HG03066 (cell line): ENCODE results near the gene SINHCAF.

Experiments used
- ATAC-seq: cut with Tn5 transposase; IDR thresholded peaks from one replicate; pipeline ENCODE4 v1.9.1; 2021; ENCODE audit warnings: low read depth; ENCODE audit not compliant: unreplicated experiment

Gene SINHCAF

DNA sequence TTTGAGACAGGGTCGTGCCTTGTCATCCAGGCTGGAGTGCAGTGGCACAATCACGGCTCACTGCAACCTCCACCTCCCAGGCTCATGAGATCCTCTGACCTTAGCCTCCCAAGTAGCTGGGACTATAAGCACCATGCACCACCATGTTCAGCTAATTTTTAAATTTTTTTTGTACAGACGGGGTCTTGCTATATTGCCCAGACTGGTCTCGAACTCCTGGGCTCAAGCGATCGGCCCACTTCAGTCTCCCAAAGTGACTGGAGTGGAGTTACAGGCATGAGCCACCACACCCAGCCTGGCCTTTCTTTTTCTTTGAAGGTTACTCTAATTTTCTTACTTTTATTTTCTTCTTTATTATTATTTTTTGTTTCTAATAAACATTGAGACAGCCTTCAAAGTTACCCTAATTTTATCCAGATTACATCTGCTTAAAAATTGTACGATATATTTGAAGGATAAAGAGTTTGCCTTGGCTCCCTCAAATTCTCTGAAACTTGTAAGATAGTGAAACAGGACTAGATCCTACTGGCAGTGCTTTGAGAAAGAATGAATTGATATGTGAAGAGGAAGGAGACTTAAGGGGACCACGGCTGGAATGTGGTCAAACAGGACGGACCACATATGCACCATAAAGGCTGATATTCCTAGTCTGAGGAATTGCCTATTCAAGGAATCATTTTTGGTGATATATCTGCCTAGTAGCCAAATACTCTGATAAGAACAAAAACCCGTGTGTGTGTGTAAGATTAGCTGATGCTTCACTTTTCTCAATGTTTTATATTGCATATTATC is 14.1 kb upstream of the SINHCAF start:
- ATAC-seq = no peak

DNA sequence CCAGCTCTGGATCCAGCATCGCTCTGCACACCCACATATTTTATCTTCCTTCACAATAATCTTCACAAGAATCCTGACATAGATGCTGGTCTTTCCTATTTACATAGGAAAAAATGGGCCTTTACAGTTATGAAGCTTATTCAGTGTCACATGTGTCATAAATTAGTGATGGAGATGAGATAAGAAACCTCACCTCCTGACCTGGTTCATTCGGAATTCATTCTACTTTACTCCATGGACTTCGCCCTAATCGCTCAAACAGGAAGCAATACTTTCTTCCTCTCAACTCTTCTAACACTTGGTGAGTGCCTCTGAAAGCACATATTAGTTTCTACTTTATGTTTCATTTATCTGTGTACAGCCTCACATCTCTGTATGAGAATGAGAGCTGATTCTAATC is 12.0 kb upstream of the SINHCAF start:
- ATAC-seq = no peak

DNA sequence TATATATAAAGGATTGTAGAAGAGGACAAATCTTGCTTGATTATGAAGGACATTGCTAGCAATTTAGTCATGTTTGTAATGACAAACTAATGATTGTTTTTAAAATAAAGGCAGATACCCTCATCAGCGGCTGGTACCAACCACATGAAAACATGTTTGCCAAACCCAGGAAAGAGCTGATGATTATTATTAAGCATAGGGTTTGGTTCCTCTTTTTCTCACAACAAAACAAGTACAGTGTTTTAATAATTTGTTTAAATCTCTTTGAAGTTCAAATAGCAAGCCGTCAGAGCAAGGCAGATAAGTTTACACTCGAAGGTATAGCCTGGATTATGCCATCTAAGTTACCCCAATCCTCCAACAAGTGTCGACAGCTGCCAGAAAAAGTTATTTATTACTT is 5.3 kb upstream of the SINHCAF start:
- ATAC-seq = no peak

DNA sequence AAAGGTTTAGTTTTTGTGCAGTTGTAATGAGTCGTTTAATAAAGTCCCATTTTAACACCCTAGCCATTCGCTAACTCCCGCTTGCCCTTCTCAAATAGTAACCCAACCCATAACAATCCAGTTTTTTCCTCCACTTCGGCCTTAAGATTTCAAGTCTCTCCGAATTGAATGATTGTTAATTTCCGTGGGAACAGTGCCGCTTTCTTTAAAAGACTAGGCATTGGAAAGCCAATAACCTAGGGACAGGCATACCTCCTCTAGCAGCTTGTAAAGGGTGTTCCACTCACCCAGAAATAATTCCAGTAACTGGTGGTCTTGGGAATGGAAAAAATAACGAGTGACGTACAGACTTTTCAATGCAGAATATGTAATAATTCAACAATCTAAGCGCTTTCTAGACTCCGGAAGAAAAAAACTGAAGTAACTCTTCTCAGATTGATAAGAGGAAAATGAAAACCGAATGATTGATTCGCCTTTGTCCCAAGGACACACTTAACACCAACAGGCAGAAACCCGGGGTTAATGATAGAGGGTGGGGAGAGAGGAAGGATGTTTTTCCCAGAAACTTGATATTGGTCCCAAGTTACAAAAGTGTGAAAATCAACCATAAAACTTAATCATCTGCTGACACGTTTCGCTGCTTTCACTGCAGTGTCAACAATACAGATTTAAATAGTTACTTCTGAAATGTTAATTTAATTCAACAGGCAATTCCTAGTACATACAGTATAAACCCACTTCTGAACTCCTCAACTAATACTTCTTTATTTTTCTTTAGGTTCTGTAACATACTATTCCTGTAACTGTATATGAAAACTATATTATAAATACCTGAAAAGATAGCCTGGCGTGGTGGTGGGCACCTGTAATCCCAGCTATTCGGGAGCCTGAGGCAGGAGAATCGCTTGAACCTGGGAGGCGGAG is 1.0 kb upstream of the SINHCAF start:
- ATAC-seq = no peak

DNA sequence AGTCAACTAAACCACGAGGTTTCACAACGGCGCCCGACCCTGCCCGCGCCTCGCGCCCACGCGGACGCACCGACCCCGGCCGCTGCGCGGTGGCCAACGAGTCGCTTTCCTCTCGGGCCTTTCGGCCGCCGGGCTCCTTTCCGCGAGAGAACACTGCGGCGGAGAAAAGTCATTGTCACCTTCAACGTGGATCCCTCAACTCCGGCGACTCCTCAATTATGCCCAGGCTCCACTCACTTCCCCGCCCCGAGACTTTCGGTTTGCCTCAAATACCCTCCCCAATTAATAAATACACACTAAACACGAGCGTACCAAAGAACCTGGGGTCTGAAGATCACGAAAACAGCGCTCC is 450 bp downstream of the SINHCAF start:
- no peak for ATAC-seq

DNA sequence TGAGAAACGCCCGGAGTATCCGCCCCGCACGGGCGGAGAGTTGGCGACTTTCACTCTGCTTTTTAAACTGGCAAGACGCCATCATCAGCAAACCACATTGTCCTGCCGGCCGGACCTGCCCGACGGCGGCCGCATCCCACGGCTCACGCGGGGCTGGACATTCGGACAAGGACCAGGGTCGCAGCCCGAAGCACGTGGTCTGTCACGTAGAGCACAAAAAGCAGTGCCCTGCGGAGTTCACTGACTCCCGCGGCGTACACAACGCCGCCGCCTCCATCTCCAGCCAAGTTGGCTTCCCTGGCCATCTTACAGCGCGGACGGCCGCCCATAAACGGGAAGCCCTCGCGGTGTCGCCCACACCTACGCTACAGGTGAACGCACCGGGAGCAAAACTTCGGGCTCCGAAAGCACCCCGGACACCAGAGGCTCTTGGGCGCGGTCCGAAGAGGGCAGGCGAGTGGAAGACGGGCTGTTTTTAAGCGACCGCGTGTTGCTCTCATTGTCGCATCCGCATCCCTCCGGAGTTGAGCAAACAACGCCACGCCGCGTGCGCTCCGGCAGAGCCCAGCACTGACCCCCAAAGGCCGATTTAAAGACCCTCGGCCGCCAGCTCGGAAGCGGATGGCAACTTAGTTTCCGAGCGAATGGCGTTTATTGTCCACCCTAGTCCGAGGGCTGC is 966 bp downstream of the SINHCAF start:
- ATAC-seq = no peak

DNA sequence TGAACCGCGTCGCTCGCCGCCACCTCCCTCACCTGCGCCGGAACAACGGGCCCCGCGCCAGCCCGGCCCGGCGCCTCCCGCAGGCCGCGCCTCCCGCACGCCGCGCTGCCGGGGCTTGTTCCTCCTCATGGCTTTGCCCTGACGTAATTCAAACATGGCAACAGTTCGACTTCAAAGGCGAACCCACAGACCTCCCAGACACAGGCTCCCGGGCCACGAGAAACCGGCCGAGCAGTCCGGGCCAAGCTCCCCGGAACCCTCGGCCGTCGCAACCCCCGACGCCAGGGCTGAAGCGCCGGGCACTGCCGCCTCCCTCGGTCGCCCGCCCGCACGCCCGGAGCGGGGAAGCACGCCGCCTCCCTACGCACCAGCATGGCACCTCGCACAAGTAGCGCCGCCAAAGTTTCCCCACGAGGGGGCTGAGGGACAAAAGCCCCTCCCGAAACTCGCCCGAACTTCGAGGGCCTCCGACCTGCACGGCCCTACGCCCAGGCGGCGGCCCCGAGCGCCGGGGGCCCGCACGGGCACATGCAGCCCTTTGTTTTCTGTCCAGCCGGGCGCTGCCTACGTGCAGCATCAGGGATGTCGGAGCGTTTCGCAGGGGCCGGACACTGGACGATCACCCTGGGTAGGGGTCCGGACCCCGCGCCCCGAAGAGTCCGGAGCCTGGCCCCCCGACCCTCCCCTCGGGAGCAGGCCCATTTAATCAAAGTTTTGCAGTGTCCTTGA is 1.7 kb downstream of the SINHCAF start:
- no peak for ATAC-seq

DNA sequence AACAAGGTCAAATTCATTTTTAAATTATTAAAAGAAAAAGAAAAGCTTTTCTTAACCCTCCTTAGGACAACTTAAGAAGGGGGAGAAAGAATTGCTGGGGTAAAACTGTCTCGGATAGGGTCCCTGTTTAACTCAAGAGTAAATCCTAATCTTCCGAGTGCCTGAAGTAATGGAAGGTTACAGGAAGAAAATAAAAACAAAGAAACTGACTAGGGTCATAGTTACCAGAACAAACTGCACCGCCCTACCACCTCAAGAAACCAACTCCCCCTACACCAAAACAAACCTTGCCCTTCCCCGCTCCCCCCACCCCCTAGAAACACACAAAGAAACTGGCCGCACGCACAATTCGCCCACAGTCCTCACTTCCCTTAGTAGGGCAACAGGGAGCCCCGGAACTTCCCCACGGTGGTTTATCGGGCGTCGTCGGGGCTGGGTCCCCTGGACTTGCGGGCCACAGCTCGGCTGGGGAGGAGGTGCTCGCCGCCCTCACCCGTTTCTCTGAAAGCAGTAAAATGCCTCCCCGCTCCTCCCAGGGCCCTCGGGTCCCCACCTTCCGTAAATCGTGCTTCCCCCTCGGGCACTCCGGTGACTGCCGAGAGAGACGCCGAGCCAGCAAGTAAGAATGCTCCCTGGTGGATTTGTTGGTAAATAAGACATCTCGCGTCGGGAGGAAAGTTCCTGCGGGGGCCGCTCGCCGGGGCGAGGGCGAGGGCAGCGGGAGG is 2.4 kb downstream of the SINHCAF start:
- ATAC-seq = no peak

DNA sequence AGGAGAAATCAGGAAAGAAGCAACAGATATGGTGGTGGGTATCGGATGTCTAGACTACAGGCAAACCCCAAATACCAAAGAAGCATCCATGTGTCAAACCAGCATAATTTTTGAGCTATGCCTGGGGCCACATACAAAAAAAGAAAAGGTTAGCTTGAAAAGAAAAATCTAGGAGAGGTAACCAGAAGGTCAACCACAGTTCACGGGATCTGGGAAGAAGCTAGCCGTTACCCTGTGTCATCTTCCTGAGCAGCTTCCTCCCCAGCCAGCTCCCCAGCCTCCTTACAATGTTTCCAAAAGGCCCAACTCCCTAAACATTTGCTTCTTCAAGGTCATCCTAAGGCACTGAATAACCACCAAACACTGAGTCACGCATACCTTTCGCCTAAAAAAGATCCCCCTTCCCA is 3.1 kb downstream of the SINHCAF start:
- ATAC-seq = no peak

DNA sequence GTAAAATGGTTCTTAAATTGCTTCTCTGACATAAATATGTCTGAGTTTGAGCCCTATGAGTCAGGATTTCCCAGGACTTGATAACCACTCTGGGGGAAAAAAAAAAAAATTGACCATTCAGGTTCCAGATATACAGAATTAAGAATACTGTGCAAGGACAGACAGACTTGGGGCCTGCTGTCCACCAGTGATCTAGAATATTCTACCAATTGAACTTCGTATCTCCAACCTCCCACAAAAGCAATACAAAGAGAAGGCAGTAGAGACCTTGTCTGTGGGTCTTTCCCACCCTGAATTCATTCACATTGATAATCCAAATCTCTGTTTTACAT is 4.1 kb downstream of the SINHCAF start:
- ATAC-seq = no peak

DNA sequence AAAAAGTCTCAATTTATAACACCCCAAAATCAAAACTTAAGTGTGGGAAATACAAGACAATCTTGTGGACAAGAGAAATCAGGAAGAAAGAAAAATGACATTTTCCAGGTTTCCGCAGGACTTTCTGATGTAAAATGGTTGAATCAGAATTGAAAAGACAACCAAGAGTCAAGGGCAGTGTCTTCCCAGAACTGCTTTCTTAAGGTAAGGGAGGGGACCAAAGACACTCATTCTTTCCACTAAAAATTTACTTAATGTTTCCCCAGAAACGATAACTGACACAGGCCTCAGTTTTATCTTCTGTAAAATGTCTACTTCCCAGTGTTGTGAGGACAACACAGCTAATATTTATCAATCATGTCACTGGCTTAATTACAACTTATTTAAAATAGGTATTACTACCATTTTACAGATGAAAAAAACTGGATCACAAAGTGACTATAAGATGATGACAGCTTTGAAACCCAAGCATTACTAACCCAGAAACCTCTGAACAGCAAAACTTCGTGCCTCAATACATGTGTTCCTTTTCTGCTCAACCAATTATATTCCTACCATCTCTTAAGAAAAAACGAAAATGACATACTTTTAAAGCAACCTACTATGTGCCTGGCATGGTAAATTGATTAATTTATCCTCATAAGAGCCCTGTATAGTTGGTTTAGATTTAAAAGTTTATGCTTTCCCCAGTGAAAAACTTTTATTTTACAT is 4.6 kb downstream of the SINHCAF start:
- no peak for ATAC-seq

DNA sequence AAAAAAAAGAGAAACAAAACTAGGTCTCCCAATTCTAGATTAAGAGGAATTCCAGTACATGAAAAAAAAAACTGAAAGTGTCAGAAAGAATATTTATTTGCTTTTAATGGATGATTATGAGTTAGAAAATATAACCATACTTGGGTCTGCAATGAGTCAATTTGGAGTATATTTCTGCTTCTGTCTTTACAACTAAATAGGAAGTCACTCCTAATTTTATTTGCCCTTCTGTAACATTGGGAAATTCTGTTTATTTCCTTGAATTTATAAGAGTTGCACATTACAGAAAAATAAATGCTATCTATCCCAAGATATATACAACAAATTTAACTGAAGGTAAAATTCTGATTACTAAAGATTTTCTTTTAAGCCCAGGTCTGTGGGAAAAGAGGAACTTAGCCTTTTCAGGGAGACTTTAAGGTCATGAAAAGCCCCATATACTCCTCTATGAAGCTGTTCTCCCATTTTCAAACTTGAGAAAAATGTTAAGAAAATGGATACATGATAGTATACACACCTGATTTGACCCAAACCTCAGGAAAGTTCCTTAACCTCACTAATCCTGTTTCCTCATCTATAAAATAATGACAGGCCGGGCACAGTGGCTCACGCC is 7.2 kb downstream of the SINHCAF start:
- ATAC-seq = no peak

DNA sequence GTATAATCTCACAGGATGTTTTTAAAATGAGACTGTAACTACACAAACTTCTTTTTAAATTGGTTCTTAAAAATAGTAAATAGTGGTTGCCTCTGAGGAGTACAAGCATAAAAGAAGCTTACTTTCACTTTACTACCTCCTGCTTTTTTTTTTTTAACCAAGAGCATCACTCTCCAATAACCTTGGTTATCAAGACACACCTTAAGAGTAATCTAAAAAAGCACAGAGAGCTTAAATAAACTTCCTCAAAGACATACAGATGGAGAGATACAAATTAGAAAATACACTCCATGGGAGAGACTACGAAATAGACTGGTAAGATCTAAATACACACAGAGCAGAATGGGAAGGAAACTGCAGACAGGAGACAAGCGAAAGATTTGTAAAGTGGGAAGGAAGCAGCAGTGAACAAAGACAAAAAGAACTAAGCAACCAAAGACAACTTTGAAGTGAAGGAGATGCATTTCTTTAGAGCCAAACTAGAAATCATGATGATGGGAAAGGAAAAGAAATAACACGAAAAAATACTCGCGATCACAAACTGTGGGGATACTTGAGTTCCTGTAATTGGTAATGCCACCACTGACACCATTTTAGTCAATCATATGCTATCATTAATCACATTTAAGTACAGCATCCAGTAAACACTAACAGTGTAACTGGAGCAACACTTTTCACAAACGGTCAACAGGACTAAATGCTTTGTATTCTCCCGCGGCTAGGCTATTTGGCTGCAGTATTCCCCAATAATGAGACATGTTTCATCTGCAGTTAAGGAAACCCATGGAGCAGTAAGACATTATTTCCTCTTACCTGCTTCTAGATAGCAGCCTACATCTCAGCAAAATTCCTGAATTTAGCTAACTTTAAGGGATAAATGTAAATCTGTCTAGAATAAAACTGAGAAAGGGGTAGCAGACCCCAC is 8.2 kb downstream of the SINHCAF start:
- ATAC-seq = no peak

DNA sequence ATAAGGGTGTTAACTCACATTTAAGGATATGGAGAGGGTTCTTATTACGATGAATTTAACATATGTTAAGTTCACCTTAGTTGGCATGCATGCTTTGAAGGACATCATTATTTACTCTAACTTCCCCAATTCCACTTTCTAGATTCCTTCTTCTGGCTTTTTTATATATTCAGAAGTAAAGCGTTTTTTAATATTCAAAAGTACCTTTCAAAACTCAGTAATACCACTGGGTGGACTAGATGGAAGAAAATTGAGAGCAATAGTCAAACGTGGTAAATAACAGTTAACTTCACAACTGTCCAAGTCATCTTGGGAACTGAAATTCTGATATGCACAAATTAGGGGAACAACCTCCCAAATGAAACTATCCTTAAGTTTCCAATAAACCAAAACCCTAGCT is 9.1 kb downstream of the SINHCAF start:
- no peak for ATAC-seq

DNA sequence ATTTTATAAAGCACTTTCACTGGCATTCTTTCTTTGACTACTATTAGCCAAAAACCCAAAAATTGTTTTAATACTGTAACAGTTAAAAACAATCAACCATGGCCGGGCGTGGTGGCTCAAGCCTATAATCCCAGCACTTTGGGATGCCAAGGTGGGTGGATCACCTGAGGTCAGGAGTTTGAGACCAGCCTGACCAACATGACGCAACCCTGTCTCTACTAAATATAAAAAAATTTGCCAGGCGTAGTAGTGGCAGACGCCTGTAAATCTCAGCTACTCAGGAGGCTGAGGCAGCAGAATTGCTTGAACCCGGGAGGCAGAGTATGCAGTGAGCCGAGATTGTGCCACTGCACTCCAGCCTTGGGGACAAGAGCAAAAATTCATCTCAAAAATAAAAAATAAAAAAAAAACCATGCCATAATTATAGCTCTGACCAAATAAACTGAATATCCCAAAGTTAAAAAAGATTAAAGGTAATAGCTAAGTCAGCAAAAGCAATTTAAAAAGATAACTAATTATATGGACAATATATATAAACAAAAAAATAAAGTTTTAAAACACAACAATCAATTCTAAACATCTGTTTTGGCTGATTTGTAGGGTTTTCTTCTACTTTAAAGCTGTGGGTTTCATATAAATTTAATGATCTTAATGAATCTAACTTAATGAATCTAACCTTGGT is 10.0 kb downstream of the SINHCAF start:
- no peak for ATAC-seq

DNA sequence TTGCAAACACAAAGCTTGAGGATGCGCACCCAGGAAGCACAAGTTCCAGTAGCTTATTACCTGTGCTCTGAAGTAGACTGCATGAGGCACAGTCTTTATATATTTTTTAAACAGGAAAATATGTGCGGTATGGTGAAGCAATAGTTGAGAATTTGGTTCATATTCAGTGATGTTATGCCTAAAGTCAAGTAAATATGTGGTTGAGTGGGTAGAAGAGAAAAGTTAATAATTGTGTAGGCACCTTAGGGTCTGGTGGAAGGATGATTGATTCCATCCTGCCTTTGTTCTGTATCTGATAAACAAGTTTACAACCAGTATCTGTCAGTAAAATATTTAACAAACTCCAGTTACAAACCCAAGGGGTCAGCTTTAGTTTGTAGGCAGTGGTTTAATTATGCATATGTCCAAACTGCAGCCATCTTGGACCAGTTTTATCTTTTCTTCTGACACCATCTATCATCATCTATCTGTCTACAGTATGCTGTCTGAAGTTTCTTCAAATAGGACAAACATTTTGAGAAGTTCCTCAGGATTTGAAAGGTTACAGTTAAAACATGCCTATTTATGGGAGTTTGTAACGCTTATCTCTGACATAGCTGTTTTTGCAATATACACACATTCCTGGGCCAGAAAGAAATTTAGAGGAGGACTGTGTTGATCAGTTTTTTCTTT is 10.8 kb downstream of the SINHCAF start:
- no peak for ATAC-seq

DNA sequence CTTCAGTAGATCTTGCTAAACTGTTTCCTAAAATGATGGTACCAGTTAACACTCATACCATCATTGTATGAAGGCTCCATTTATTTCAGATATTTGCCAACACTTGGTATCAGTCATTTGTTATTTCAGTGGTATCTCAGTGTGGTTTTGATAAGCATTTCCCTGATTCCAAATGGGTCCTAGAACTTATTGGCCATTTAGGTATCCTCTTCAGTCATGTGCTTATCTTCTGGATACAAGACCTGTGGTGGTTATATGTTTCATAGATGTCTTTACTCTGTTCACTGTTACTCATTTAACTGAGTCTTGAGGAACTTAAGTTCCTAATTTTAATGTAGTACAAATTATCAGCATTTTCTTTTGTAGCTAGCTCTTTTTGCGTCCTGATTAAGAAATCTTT is 13.5 kb downstream of the SINHCAF start:
- no peak for ATAC-seq
